PC-3 (cell line): ENCODE results near the gene PARP16. TPM values are rescaled to one million over a fixed set of nuclear protein-coding genes. Genes with fewer than 3 reads are reported as not detected.

Experiments used
- ATAC-seq: fragments of 200-7000 bp; cut with Tn5 transposase; 2 replicates; pipeline ENCODE4 v1.9.1; 2020; ENCODE audit warnings: mild to moderate bottlenecking, moderate library complexity
- BruUV-seq: library from RNA; stranded (reverse); fragments of 400-500 nt; replicated peaks from 2 replicates; lab custom pipeline; 2021; lab: Mats Ljungman, UMichigan
- CTCF ChIA-PET: fragments of 300-600 bp; sonication (Branson Sonifier 250); formaldehyde crosslinking; loops from one replicate; lab custom pipeline; 2022; ENCODE audit warnings: antibody characterized with exemption; lab: Charles Lee
- POLR2A ChIA-PET: fragments of 300-600 bp; sonication (Branson Sonifier 250); formaldehyde crosslinking; loops from one replicate; lab custom pipeline; 2022; ENCODE audit warnings: antibody characterized with exemption; ENCODE audit not compliant: unreplicated experiment; lab: Charles Lee
- DNase-seq: peaks from one replicate; pipeline ENCODE4 v3.0.0-alpha.2; 2015
- H2AFZ ChIP-seq: fragments of 300-600 bp; sonication (generic); 2 replicates; pipeline ENCODE4 v1.6.0; 2016; ENCODE audit warnings: antibody characterized with exemption, low read length
- H3F3A ChIP-seq: fragments of 300-600 bp; sonication (generic); one replicate; pipeline ENCODE4 v1.6.0; 2017; ENCODE audit warnings: antibody characterized with exemption, low read length, control low read depth, mild to moderate bottlenecking; ENCODE audit not compliant: unreplicated experiment
- H3K27ac ChIP-seq: fragments of 300-600 bp; sonication (generic); 2 replicates; pipeline ENCODE4 v1.5.1; 2016; ENCODE audit warnings: mild to moderate bottlenecking, low read length
- H3K27me3 ChIP-seq: fragments of 300-600 bp; sonication (generic); 2 replicates; pipeline ENCODE4 v1.6.1; 2016; ENCODE audit warnings: low read length, mixed read lengths
- H3K36me3 ChIP-seq: fragments of 300-600 bp; sonication (generic); 2 replicates; pipeline ENCODE4 v1.6.1; 2016; ENCODE audit warnings: low read depth, mixed run types, low read length, mixed read lengths
- H3K4me1 ChIP-seq: fragments of 300-600 bp; sonication (generic); 2 replicates; pipeline ENCODE4 v1.5.1; 2016; ENCODE audit warnings: low read length; ENCODE audit not compliant: insufficient read depth
- H3K4me2 ChIP-seq: fragments of 300-600 bp; sonication (generic); 2 replicates; pipeline ENCODE4 v1.6.0; 2016; ENCODE audit warnings: low read length
- H3K4me3 ChIP-seq: fragments of 300-600 bp; sonication (generic); 2 replicates; pipeline ENCODE4 v1.5.1; 2016; ENCODE audit warnings: mild to moderate bottlenecking, low read length, mixed read lengths
- H3K79me2 ChIP-seq: fragments of 300-600 bp; sonication (generic); 2 replicates; pipeline ENCODE4 v1.6.1; 2017; ENCODE audit warnings: low read length, mixed read lengths
- H3K9ac ChIP-seq: fragments of 300-600 bp; sonication (generic); 2 replicates; pipeline ENCODE4 v1.6.0; 2016; ENCODE audit warnings: mild to moderate bottlenecking, low read length
- H3K9me2 ChIP-seq: fragments of 300-600 bp; sonication (generic); replicated peaks from 2 replicates; pipeline ENCODE4 v1.6.1; 2016; ENCODE audit warnings: mixed run types, low read length, mixed read lengths
- H3K9me3 ChIP-seq: fragments of 300-600 bp; sonication (generic); 2 replicates; pipeline ENCODE4 v1.6.1; 2016; ENCODE audit warnings: low read length, mixed read lengths
- H4K20me1 ChIP-seq: fragments of 300-600 bp; sonication (generic); 2 replicates; pipeline ENCODE4 v1.6.1; 2016; ENCODE audit warnings: low read length, mixed read lengths
- CTCF ChIP-seq: fragments of 300-600 bp; sonication (generic); conservative IDR thresholded peaks from 2 replicates; pipeline ENCODE4 v1.5.1; 2017; ENCODE audit warnings: antibody characterized with exemption, low read depth, mild to moderate bottlenecking, low read length
- EZH2 ChIP-seq: fragments of 300-600 bp; sonication (generic); IDR thresholded peaks from one replicate; pipeline ENCODE4 v1.6.1; 2017; ENCODE audit warnings: antibody characterized with exemption, mild to moderate bottlenecking, low read length; ENCODE audit not compliant: unreplicated experiment
- EZH2phosphoT487 ChIP-seq: fragments of 300-600 bp; sonication (generic); IDR thresholded peaks from 2 replicates; pipeline ENCODE4 v1.6.1; 2018; ENCODE audit warnings: mild to moderate bottlenecking, antibody characterized with exemption, low read length, borderline replicate concordance
- intact Hi-C: fragments of 100-400 bp; cut with micrococcal nuclease; formaldehyde crosslinking; loops from 2 replicates; pipeline ENCODE4 v1.9.0; 2023
- total RNA-seq: library from RNA; depleted of rRNA; stranded (reverse); fragments of >200 nt; gene quantifications from 2 replicates; pipeline ENCODE4 v1.2.3, GENCODE V29; 2014

Gene PARP16
- total RNA-seq, 1 experiment from 2014 or later = 6.4 TPM

- Histone ChIP-seq H3F3A (peaks cover 4% of the 10 kb centered on the region), H2AFZ (no peak overlapping the region), H3K4me3 (no peak overlapping the region), H3K9ac (no peak overlapping the region), H3K9me2 (no peaks in the 10 kb centered on the region), H3K27me3 (no peaks in the 10 kb centered on the region), H4K20me1 (no peaks in the 10 kb centered on the region), H3K4me1 (no peaks in the 10 kb centered on the region; the same call in 1 of the 2 replicates), H3K27ac (no peak overlapping the region), H3K79me2 (no peaks in the 10 kb centered on the region), H3K4me2 (no peak overlapping the region), H3K36me3 (no peaks in the 10 kb centered on the region), H3K9me3 (no peaks in the 10 kb centered on the region)
- no peak for TF ChIP-seq EZH2
- TF ChIP-seq EZH2phosphoT487 = no peak
- TF ChIP-seq CTCF = no peak
- intact Hi-C loops = no loop called here
- POLR2A ChIA-PET = no interaction called here
- no TSS peak for BruUV-seq
- DNase-seq = no peak
- CTCF ChIA-PET = no interaction called here
- no peak for ATAC-seq
Observed at GRCh38 chr15:65302061-65302460, 15.4 kb upstream of the PARP16 start.

GRCh38 chr15:65300924-65301441 is 14.3 kb upstream of the PARP16 start:
- Histone ChIP-seq H3K9me3 (no peaks in the 10 kb centered on the region), H3K36me3 (no peaks in the 10 kb centered on the region), H3K4me2 (no peak overlapping the region), H3K9me2 (no peaks in the 10 kb centered on the region), H3K27me3 (no peaks in the 10 kb centered on the region), H3F3A (peaks cover 3% of the 10 kb centered on the region), H2AFZ (no peak overlapping the region), H3K79me2 (no peaks in the 10 kb centered on the region), H3K27ac (no peak overlapping the region), H3K4me1 (no peaks in the 10 kb centered on the region; the same call in 1 of the 2 replicates), H3K9ac (no peak overlapping the region), H3K4me3 (no peak overlapping the region), H4K20me1 (no peaks in the 10 kb centered on the region)
- POLR2A ChIA-PET = no interaction called here
- no peak for TF ChIP-seq EZH2
- no peak for TF ChIP-seq EZH2phosphoT487
- TF ChIP-seq CTCF = no peak
- intact Hi-C loops = no loop called here
- CTCF ChIA-PET = no interaction called here
- DNase-seq (no peak), ATAC-seq (no peak)
- no TSS peak for BruUV-seq

GRCh38 chr15:65298731-65299130 is 12.0 kb upstream of the PARP16 start:
- ATAC-seq (no peak), DNase-seq (no peak)
- Histone ChIP-seq H2AFZ (no peak overlapping the region), H3K9me2 (no peaks in the 10 kb centered on the region), H3K27me3 (no peaks in the 10 kb centered on the region), H4K20me1 (no peaks in the 10 kb centered on the region), H3F3A (no peaks in the 10 kb centered on the region), H3K4me2 (no peak overlapping the region), H3K79me2 (no peaks in the 10 kb centered on the region), H3K4me1 (no peaks in the 10 kb centered on the region; the same call in 1 of the 2 replicates), H3K36me3 (no peaks in the 10 kb centered on the region), H3K27ac (no peak overlapping the region), H3K4me3 (no peak overlapping the region), H3K9ac (no peak overlapping the region), H3K9me3 (no peaks in the 10 kb centered on the region)
- CTCF ChIA-PET = no interaction called here
- BruUV-seq = no TSS peak
- TF ChIP-seq CTCF = no peak
- TF ChIP-seq EZH2 = no peak
- no peak for TF ChIP-seq EZH2phosphoT487
- intact Hi-C loops = loop anchor here (5.0 kb wide), 1 partner anchor 266 kb away; no protein-coding TSS in a partner anchor
- POLR2A ChIA-PET = no interaction called here
